Activated B cell treated with CpG ODN at 0.5 μM for 24 hours (primary cell): ENCODE results near the gene GLTP. TPM values are rescaled to one million over a fixed set of nuclear protein-coding genes. Genes with fewer than 3 reads are reported as not detected.

Experiments used
- ATAC-seq: fragments of 200-7000 bp; cut with Tn5 transposase; one replicate; pipeline ENCODE4 v1.10.0; 2021; ENCODE audit warnings: low read depth, mild to moderate bottlenecking, moderate library complexity
- CTCF ChIA-PET: fragments of 350-600 bp; sonication (Branson Sonifier 250); formaldehyde crosslinking; loops from one replicate; lab custom pipeline; 2021; ENCODE audit warnings: antibody characterized with exemption; lab: Charles Lee
- POLR2A ChIA-PET: fragments of 350-600 bp; sonication (Branson Sonifier 250); formaldehyde crosslinking; loops from one replicate; lab custom pipeline; 2021; ENCODE audit warnings: antibody characterized with exemption; lab: Charles Lee
- DNase-seq: peaks from one replicate; pipeline ENCODE4 v3.0.0; 2022
- H3K27ac Mint-ChIP-seq: one replicate; pipeline ENCODE4 v1.8.0; 2020; ENCODE audit warnings: mixed read lengths
- H3K27me3 Mint-ChIP-seq: one replicate; pipeline ENCODE4 v1.8.0; 2021; ENCODE audit warnings: mixed read lengths
- H3K36me3 Mint-ChIP-seq: one replicate; pipeline ENCODE4 v1.8.0; 2021; ENCODE audit warnings: low read depth, mixed read lengths
- H3K4me1 Mint-ChIP-seq: one replicate; pipeline ENCODE4 v1.8.0; 2021; ENCODE audit warnings: mixed read lengths
- H3K4me3 Mint-ChIP-seq: one replicate; pipeline ENCODE4 v1.8.0; 2020; ENCODE audit warnings: mild to moderate bottlenecking, mixed read lengths
- H3K9me3 Mint-ChIP-seq: one replicate; pipeline ENCODE4 v1.8.0; 2020; ENCODE audit warnings: mixed read lengths
- intact Hi-C: fragments of 100-400 bp; cut with micrococcal nuclease; formaldehyde crosslinking; loops from one replicate; pipeline ENCODE4 v1.15.1; 2024
- total RNA-seq: library from RNA; stranded (reverse); gene quantifications from 2 replicates; pipeline ENCODE4 v1.2.3, GENCODE V29; 2022
- TF ChIP-seq, protein P1 (sequence below): fragments of 200-600 bp; IDR thresholded peaks from one replicate; pipeline ENCODE4 v1.8.0; 2022; ENCODE audit warnings: antibody characterized with exemption, mild to moderate bottlenecking

GLTP gene
- total RNA-seq, 1 donor from 2014 or later: 26.5 TPM

DNA sequence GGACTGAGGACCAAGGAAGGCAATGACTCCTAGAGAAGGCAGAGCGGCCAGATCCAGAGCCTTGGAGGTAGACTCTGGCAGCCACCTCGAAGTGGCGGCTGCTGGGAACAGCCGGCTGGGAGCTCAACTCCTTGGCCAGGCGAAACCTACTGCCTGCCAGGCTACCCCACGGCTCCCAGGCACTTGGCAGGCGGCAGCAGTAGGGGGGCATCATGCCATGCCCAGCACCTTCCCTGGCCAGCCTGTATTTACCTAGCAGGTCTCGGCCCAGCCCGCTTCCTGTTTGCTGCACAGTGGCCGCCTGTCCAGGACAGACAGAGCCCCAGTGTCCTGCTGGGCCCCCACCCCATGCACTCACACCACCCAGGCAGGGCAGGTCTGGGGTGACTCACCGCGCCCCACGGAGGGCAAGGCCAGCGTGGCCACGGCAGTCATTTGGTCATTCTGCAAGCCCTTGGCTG, 57.4 kb downstream of the GLTP start:
- intact Hi-C loops: no loop called here
- ChIA-PET CTCF (no interaction called here), POLR2A (no interaction called here)
- ATAC-seq: no peak
- H3K27ac Mint-ChIP-seq: no peak overlapping the region
- no peak for DNase-seq
- H3K9me3 Mint-ChIP-seq: no peaks in the 10 kb centered on the region
- no peaks in the 10 kb centered on the region for H3K36me3 Mint-ChIP-seq
- no peak overlapping the region for H3K4me3 Mint-ChIP-seq
- no peaks in the 10 kb centered on the region for H3K4me1 Mint-ChIP-seq
- H3K27me3 Mint-ChIP-seq: peaks cover 17% of the 10 kb centered on the region
- TF ChIP-seq, protein P1, sequence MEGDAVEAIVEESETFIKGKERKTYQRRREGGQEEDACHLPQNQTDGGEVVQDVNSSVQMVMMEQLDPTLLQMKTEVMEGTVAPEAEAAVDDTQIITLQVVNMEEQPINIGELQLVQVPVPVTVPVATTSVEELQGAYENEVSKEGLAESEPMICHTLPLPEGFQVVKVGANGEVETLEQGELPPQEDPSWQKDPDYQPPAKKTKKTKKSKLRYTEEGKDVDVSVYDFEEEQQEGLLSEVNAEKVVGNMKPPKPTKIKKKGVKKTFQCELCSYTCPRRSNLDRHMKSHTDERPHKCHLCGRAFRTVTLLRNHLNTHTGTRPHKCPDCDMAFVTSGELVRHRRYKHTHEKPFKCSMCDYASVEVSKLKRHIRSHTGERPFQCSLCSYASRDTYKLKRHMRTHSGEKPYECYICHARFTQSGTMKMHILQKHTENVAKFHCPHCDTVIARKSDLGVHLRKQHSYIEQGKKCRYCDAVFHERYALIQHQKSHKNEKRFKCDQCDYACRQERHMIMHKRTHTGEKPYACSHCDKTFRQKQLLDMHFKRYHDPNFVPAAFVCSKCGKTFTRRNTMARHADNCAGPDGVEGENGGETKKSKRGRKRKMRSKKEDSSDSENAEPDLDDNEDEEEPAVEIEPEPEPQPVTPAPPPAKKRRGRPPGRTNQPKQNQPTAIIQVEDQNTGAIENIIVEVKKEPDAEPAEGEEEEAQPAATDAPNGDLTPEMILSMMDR: no peak

DNA sequence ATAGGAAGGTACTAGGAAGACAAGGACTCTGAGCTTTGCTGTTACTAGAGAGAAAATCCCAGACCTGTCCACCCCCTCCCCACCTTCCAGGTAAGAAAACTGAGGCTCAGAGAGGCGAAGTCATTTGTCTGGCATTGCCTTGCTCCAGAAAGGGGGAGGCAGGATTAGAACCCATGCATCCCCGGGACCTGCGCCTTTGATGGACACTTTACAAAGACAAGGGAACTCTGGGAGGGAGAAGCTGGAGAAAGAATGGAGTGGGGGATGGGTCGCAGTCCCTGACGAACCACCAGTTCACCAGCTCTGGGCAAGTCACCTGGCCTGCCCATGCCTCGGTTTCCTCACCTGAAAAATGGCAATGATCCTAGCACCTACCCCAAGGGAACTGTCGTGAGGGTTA, 57.9 kb downstream of the GLTP start:
- Mint-ChIP-seq H3K27me3 (peaks cover 18% of the 10 kb centered on the region), H3K9me3 (no peaks in the 10 kb centered on the region), H3K27ac (no peak overlapping the region), H3K4me1 (no peaks in the 10 kb centered on the region), H3K4me3 (no peak overlapping the region), H3K36me3 (no peaks in the 10 kb centered on the region)
- TF ChIP-seq, protein P1: no peak
- intact Hi-C loops: no loop called here
- POLR2A ChIA-PET: no interaction called here
- CTCF ChIA-PET: no interaction called here
- ATAC-seq (no peak), DNase-seq (no peak)

DNA sequence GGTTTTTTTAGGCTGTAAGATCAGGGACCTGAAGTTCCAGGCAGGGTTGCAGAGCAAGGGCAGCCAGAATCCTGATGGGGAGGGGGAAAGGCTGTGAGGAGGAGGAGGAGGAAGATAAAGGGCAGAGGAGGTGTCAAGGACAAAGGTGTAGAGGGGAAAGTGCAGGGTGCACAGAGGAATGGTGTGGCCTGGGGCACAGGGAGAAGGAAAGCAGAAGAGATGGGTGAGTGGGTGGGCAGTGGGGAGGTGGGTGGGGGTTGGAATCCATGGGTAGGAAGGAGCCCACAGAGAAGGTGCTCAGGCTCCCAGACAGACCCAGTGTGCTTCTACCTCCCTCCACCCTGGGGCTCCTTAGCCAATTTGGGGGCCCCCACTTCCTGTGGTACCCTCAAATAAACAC, 58.4 kb downstream of the GLTP start:
- intact Hi-C loops: no loop called here
- peaks cover 17% of the 10 kb centered on the region for H3K27me3 Mint-ChIP-seq
- H3K9me3 Mint-ChIP-seq: no peaks in the 10 kb centered on the region

DNA sequence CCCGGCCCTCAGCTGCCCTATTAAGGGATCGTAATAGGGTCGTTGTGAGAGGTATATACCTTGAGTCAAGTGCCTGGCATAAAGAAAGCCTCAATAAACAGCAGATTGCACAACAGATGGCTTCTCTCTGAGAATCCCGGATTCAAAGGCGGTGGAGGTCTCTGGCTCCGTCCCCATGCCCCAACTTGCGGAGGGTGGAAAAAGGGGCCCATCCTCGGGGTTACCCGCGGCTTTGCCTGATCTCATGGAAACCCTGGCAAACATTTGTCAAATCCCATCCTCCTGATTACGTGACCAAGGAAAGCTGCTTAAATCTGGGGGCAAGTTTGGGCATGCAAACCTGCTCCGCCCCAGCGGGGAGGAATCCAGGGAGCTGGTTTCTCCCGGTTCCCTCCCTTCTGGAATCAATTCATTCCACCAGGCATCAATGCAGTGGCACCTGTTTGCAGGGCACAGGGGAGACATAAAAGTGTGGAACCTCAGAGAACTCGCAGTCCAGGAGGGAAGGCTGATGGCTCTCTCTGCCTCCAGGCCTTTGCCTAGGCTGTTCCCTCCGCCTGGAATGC, 59.4 kb downstream of the GLTP start:
- H3K9me3 Mint-ChIP-seq: no peaks in the 10 kb centered on the region
- no peak overlapping the region for H3K4me3 Mint-ChIP-seq
- H3K36me3 Mint-ChIP-seq: no peaks in the 10 kb centered on the region
- CTCF ChIA-PET: no interaction called here
- no peaks in the 10 kb centered on the region for H3K4me1 Mint-ChIP-seq
- ATAC-seq (no peak), DNase-seq (no peak)
- H3K27ac Mint-ChIP-seq: no peak overlapping the region
- peaks cover 17% of the 10 kb centered on the region for H3K27me3 Mint-ChIP-seq
- POLR2A ChIA-PET: no interaction called here
- TF ChIP-seq, protein P1: no peak
- intact Hi-C loops: no loop called here

More for the DNA sequence above, 58.4 kb downstream of the GLTP start:
- no peak overlapping the region for H3K27ac Mint-ChIP-seq
- TF ChIP-seq, protein P1: no peak
- no peak overlapping the region for H3K4me3 Mint-ChIP-seq
- H3K36me3 Mint-ChIP-seq: no peaks in the 10 kb centered on the region
- ChIA-PET CTCF (no interaction called here), POLR2A (no interaction called here)
- ATAC-seq: no peak
- DNase-seq: no peak
- H3K4me1 Mint-ChIP-seq: no peaks in the 10 kb centered on the region

DNA sequence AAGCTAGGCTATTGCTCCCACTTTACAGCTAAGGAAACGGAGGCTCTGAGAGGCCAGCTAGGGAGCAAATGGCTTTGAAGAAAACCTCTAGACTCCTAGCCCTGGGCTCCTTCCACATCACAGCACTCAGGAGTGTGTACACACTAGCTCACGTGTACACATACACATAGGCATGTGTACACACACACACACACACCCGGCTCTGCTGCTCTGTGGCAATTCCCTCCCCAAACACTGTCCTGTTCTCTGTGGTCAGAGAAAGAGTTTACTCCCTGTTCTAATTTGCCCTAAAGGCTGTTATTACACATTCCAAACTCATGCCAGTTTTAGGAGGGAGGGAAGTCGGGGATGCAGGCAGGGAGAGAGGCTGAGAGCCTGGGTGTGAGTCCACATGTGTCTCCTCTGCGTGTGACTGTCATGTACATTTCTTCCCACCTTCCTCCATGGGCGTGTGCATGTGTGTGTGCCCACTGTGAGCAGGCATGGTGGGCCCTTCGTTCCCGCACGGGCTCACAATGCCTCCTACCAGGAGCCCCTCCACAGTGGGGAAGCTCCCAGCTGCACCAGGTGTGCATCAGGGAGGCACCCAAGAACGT, 61.3 kb downstream of the GLTP start:
- DNase-seq (no peak), ATAC-seq (no peak)
- Mint-ChIP-seq H3K27ac (no peak overlapping the region), H3K27me3 (peaks cover 15% of the 10 kb centered on the region), H3K36me3 (no peaks in the 10 kb centered on the region), H3K4me1 (no peaks in the 10 kb centered on the region), H3K4me3 (no peak overlapping the region), H3K9me3 (no peaks in the 10 kb centered on the region)
- TF ChIP-seq, protein P1: no peak
- intact Hi-C loops: no loop called here
- ChIA-PET POLR2A (no interaction called here), CTCF (no interaction called here)
